Caco-2 (cell line): ENCODE data around the gene TARS1. TPM values are rescaled to one million over a fixed set of nuclear protein-coding genes. Genes with fewer than 3 reads are reported as not detected.

Source experiments
- BruUV-seq: library from RNA; stranded (reverse); fragments of 400-500 nt; replicated peaks from 2 replicates; lab custom pipeline; 2021; lab: Mats Ljungman, UMichigan
- CTCF ChIA-PET: fragments of 300-600 bp; sonication (Branson Sonifier 250); formaldehyde crosslinking; loops from one replicate; lab custom pipeline; 2022; ENCODE audit warnings: antibody characterized with exemption; lab: Charles Lee
- POLR2A ChIA-PET: fragments of 300-600 bp; sonication (Branson Sonifier 250); formaldehyde crosslinking; loops from one replicate; lab custom pipeline; 2022; ENCODE audit warnings: antibody characterized with exemption; lab: Charles Lee
- DNase-seq, 2 experiments: peaks; one replicate each; pipeline versions ENCODE4 v3.0.0 to v3.0.0-alpha.2; 2020 to 2022
- H3K27me3 ChIP-seq: replicated peaks from 2 replicates; pipeline ENCODE4 v1.6.0; 2011; ENCODE audit warnings: low read length; ENCODE audit not compliant: control insufficient read depth, insufficient read depth
- H3K36me3 ChIP-seq: 2 replicates; pipeline ENCODE4 v1.5.1; 2011; ENCODE audit warnings: low read length; ENCODE audit not compliant: control insufficient read depth, insufficient read depth
- H3K4me1 ChIP-seq: fragments of 250-450 bp; sonication (Bioruptor Pico); 2 replicates; pipeline ENCODE4 v1.5.1; 2020; ENCODE audit warnings: mild to moderate bottlenecking
- H3K4me3 ChIP-seq: 2 replicates; pipeline ENCODE4 v1.5.1; 2011; ENCODE audit warnings: low read depth, mild to moderate bottlenecking, control low read depth, low read length
- H3K9me3 ChIP-seq: fragments of 250-450 bp; sonication (Bioruptor Pico); 2 replicates; pipeline ENCODE4 v1.5.1; 2020; ENCODE audit warnings: mild to moderate bottlenecking, moderate library complexity
- H3K27ac Mint-ChIP-seq: one replicate; pipeline ENCODE4 v1.8.0; 2022; ENCODE audit warnings: mixed read lengths; ENCODE audit not compliant: unreplicated experiment
- H3K27me3 Mint-ChIP-seq: one replicate; pipeline ENCODE4 v1.8.0; 2022; ENCODE audit warnings: mixed read lengths; ENCODE audit not compliant: insufficient read depth, unreplicated experiment
- H3K36me3 Mint-ChIP-seq: one replicate; pipeline ENCODE4 v1.8.0; 2022; ENCODE audit warnings: mild to moderate bottlenecking, mixed read lengths; ENCODE audit not compliant: insufficient read depth, unreplicated experiment
- H3K4me1 Mint-ChIP-seq: one replicate; pipeline ENCODE4 v1.8.0; 2022; ENCODE audit warnings: low read depth, mixed read lengths; ENCODE audit not compliant: unreplicated experiment
- H3K4me3 Mint-ChIP-seq: one replicate; pipeline ENCODE4 v1.8.0; 2022; ENCODE audit warnings: mild to moderate bottlenecking, moderate library complexity, mixed read lengths; ENCODE audit not compliant: unreplicated experiment
- H3K9me3 Mint-ChIP-seq: one replicate; pipeline ENCODE4 v1.8.0; 2022; ENCODE audit warnings: mixed read lengths; ENCODE audit not compliant: unreplicated experiment
- intact Hi-C: fragments of 100-400 bp; cut with micrococcal nuclease; formaldehyde crosslinking; loops from one replicate; pipeline ENCODE4 v1.10.0; 2022; ENCODE audit not compliant: unreplicated experiment
- total RNA-seq: library from RNA; stranded (reverse); gene quantifications from 2 replicates; pipeline ENCODE4 v1.2.3, GENCODE V29; 2022
- TF ChIP-seq, protein P1 (sequence below), 2 experiments: fragments of 200-600 bp in 1 of 2; IDR thresholded peaks; 1 replicate in 1 of 2; 2 replicates in 1 of 2; pipeline versions ENCODE4 v1.5.1 to v1.8.0; 2011 to 2022; ENCODE audit warnings: antibody characterized with exemption in 1 of 2, control low read depth in 1 of 2, inconsistent platforms in 1 of 2, low read depth in 1 of 2, low read length in 1 of 2, mild to moderate bottlenecking in 1 of 2, moderate library complexity in 1 of 2; ENCODE audit not compliant: insufficient read depth in 1 of 2, severe bottlenecking in 1 of 2, unreplicated experiment in 1 of 2

The TARS1 gene
- total RNA-seq, 1 experiment from 2014 or later = 288 TPM

DNA sequence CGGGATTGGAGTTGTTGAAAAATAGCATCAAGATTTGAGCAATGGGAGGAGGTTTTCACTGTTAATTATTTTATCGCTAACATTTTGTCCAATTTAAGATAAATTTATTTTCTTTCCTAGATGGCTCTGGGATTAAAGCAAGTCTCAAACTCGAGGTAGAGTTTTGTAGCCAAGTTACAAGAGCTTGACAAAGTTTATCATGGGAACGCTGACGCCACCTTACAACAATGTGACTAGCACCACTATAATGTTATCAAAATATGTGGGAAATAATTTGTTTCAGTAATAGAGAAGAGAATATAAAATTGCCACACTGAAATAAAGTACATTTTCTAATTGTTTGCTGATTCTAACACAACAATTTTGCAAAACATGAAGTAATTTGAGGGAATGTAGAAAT, 19.8 kb upstream of the TARS1 start:
- intact Hi-C loops = loop anchor here (5.0 to 10.0 kb wide), 2 partner anchors 236 to 809 kb away; no protein-coding TSS in a partner anchor
- Mint-ChIP-seq H3K4me3 (no peak overlapping the region), H3K9me3 (no peaks in the 10 kb centered on the region), H3K36me3 (no peaks in the 10 kb centered on the region), H3K27ac (no peak overlapping the region), H3K4me1 (no peaks in the 10 kb centered on the region), H3K27me3 (peaks cover 17% of the 10 kb centered on the region)
- H3K27me3 ChIP-seq = no peaks in the 10 kb centered on the region
- no peaks in the 10 kb centered on the region for H3K9me3 ChIP-seq
- POLR2A ChIA-PET = no interaction called here
- CTCF ChIA-PET = no interaction called here
- no peak for DNase-seq
- BruUV-seq = no TSS peak
- no peak overlapping the region for H3K4me3 ChIP-seq
- TF ChIP-seq, protein P1, sequence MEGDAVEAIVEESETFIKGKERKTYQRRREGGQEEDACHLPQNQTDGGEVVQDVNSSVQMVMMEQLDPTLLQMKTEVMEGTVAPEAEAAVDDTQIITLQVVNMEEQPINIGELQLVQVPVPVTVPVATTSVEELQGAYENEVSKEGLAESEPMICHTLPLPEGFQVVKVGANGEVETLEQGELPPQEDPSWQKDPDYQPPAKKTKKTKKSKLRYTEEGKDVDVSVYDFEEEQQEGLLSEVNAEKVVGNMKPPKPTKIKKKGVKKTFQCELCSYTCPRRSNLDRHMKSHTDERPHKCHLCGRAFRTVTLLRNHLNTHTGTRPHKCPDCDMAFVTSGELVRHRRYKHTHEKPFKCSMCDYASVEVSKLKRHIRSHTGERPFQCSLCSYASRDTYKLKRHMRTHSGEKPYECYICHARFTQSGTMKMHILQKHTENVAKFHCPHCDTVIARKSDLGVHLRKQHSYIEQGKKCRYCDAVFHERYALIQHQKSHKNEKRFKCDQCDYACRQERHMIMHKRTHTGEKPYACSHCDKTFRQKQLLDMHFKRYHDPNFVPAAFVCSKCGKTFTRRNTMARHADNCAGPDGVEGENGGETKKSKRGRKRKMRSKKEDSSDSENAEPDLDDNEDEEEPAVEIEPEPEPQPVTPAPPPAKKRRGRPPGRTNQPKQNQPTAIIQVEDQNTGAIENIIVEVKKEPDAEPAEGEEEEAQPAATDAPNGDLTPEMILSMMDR (IDR thresholded peaks at IDR 0.05; ENCODE audit: insufficient read depth in 1 of 2, low read depth in 1 of 2, low read length in 1 of 2, severe bottlenecking in 1 of 2, unreplicated experiment in 1 of 2) = no peak
- H3K36me3 ChIP-seq = no peaks in the 10 kb centered on the region
- H3K4me1 ChIP-seq = no peaks in the 10 kb centered on the region

DNA sequence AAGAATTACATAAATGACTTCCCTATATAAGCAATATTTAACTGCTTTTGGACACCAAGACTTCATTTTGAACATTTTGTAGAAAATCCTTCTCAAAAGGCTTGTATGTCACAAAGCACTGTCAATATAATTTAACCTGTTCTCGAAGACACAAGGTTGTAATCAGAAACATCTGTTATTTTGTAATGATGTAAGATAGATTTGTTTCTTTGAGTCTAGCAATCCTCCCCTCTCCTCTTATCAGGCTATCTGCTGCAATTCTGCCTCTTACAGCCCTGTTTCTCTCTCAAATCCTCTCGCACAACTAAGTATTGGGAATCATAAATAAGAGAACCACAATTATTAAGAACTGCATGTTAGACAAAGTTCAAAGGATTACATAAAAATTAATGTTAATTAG, 18.6 kb upstream of the TARS1 start:
- Histone ChIP-seq H3K4me1 (no peaks in the 10 kb centered on the region), H3K4me3 (no peak overlapping the region), H3K36me3 (no peaks in the 10 kb centered on the region), H3K27me3 (no peaks in the 10 kb centered on the region), H3K9me3 (no peaks in the 10 kb centered on the region)
- Mint-ChIP-seq H3K4me3 (no peak overlapping the region), H3K27ac (no peak overlapping the region), H3K9me3 (no peaks in the 10 kb centered on the region), H3K36me3 (no peaks in the 10 kb centered on the region), H3K27me3 (peaks cover 17% of the 10 kb centered on the region), H3K4me1 (no peaks in the 10 kb centered on the region)
- BruUV-seq = no TSS peak
- TF ChIP-seq, protein P1 (IDR thresholded peaks at IDR 0.05; ENCODE audit: insufficient read depth in 1 of 2, low read depth in 1 of 2, low read length in 1 of 2, severe bottlenecking in 1 of 2, unreplicated experiment in 1 of 2) = no peak
- intact Hi-C loops = loop anchor here (2.0 to 10.0 kb wide), 4 partner anchors 121 to 810 kb away; no protein-coding TSS in a partner anchor
- DNase-seq = no peak
- ChIA-PET POLR2A (no interaction called here), CTCF (no interaction called here)

DNA sequence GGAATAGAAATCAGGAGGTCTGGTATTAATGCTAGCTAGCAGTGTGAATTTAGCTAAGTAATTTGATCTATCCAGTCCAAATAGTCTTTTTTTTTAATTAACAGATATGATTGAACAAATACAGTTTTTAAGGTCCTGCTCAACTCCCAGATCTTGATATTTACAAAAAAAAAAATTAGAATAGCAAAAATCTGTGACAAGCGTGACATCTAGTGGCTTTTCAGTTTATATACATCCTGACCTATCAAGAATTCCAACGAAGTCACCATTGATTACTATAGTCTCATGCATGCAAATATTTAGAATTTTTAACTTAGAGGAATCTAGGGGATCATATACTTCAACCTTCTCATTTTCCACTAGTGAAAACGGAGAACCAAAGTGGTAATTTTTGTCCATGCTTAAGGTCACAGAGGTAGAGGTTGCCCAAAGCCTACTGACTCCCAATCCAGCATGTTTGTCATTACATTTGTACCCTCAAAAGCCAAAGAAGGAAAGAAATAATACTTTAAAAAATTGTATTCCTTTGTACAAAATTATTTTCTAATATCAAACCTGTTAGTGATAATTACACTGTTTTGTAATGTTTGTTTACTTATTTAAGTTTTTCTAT, 17.6 kb upstream of the TARS1 start:
- Histone ChIP-seq H3K9me3 (no peaks in the 10 kb centered on the region), H3K4me3 (no peak overlapping the region), H3K27me3 (no peaks in the 10 kb centered on the region), H3K4me1 (no peaks in the 10 kb centered on the region), H3K36me3 (no peaks in the 10 kb centered on the region)
- Mint-ChIP-seq H3K9me3 (no peaks in the 10 kb centered on the region), H3K4me3 (no peak overlapping the region), H3K4me1 (no peaks in the 10 kb centered on the region), H3K27ac (no peak overlapping the region), H3K27me3 (peaks cover 20% of the 10 kb centered on the region), H3K36me3 (no peaks in the 10 kb centered on the region)
- peak in 1 of 2 experiments; percentile 11 for DNase-seq
- CTCF ChIA-PET = no interaction called here
- TF ChIP-seq, protein P1 (IDR thresholded peaks at IDR 0.05; ENCODE audit: insufficient read depth in 1 of 2, low read depth in 1 of 2, low read length in 1 of 2, severe bottlenecking in 1 of 2, unreplicated experiment in 1 of 2) = peak; percentile 37 to 40
- BruUV-seq = no TSS peak
- POLR2A ChIA-PET = no interaction called here
- intact Hi-C loops = loop anchor here (1.0 to 10.0 kb wide), 5 partner anchors 122 to 811 kb away; no protein-coding TSS in a partner anchor
